Mucosa of descending colon (tissue), 3 donors: Measurements from ENCODE around the gene RPH3AL. TPM values are rescaled to one million over a fixed set of nuclear protein-coding genes. Genes with fewer than 3 reads are reported as not detected.
"Not testable (repeated sequence)": the region's sequence is repeated elsewhere in the genome, so short reads cannot be mapped to it uniquely, and the experiment has no call there.

Experiments
- ATAC-seq: fragments of 200-7000 bp; cut with Tn5 transposase; one replicate; pipeline ENCODE4 v1.9.1; 2020; ENCODE audit warnings: mild to moderate bottlenecking, moderate library complexity
- DNase-seq, 3 donors: peaks; one replicate each; pipeline ENCODE4 v3.0.0-alpha.2; 2020
- H3K36me3 ChIP-seq: fragments of 200-600 bp; one replicate; pipeline ENCODE4 v1.8.0; 2021; ENCODE audit warnings: low read depth, mild to moderate bottlenecking
- H3K4me1 ChIP-seq: fragments of 200-600 bp; one replicate; pipeline ENCODE4 v1.8.0; 2021; ENCODE audit warnings: low read depth, mild to moderate bottlenecking
- H3K4me3 ChIP-seq: fragments of 200-600 bp; one replicate; pipeline ENCODE4 v1.8.0; 2021; ENCODE audit warnings: mild to moderate bottlenecking
- H3K9me3 ChIP-seq: fragments of 200-600 bp; one replicate; pipeline ENCODE4 v1.8.0; 2021; ENCODE audit warnings: mild to moderate bottlenecking
- intact Hi-C, 2 donors: fragments of 100-400 bp; cut with DNase I in 1 of 2; cut with micrococcal nuclease in 1 of 2; formaldehyde crosslinking; loops; one replicate each; pipeline versions ENCODE4 v1.11.0 to v1.11.1; 2022; cut with DNase I, micrococcal nuclease
- total RNA-seq, 3 donors: library from RNA; stranded (reverse); fragmentation: NEBNext Ultra II Directional in 2 of 3; extraction: Animal tissue kit (Norgen Biotek cat#: 25700) in 2 of 3; gene quantifications; one replicate each; pipeline versions ENCODE4 v1.2.1 to v1.2.4, GENCODE V29; 2021 to 2023
- TF ChIP-seq, protein P1 (sequence below): fragments of 200-600 bp; IDR thresholded peaks from one replicate; pipeline ENCODE4 v1.8.0; 2022; ENCODE audit warnings: antibody characterized with exemption, mild to moderate bottlenecking
- donor health status: DM: no; HTN: no; CAD: no; lungs with moderate emphysema.
- donor health status: DM: no; HTN: no; CAD: no.
- donor health status: DM: no; HTN: yes; CAD: no.

The RPH3AL gene
- total RNA-seq, 3 donors from 2014 or later, result 24.0 to 44.1 (median 36.7) TPM

DNA sequence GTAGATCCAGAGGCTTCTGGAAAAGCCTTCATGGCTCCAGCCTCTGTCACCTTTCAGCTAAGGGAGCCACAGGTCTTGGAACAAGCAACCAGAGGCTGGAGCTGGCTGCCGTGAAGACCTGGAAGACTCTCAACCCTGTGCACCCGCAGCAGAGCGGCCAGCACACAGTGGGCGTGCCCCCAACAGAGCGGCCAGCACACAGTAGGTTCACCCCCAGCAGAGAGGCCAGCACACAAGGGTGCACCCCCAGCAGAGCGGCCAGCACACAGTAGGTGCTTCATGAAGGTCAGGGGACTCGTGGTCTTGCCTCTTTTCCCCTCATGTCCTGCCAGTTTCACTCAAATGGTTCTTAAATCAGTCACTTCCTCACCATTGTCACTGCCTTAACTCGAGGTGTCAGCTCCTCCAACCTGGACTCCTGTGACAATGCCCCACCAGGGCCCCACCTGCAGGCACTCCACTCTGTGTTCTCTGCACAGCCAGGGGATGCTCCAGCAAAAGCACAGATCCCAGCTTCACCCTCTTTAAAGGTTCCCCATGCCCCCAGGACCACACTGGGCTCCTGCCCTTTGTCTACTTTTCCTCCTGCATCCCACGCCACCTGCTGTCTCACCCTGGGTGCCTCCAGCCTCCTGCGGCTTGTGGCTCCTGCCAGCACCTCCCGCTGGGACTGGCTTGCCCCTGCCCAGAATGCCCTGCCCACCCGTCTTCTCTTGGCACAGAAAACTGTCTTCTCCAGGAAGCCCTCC is 128.7 kb downstream of the RPH3AL start:
- DNase-seq (peak in 2 of 3 donors; percentile 14 to 43), ATAC-seq (peak; percentile 36)
- TF ChIP-seq, protein P1, sequence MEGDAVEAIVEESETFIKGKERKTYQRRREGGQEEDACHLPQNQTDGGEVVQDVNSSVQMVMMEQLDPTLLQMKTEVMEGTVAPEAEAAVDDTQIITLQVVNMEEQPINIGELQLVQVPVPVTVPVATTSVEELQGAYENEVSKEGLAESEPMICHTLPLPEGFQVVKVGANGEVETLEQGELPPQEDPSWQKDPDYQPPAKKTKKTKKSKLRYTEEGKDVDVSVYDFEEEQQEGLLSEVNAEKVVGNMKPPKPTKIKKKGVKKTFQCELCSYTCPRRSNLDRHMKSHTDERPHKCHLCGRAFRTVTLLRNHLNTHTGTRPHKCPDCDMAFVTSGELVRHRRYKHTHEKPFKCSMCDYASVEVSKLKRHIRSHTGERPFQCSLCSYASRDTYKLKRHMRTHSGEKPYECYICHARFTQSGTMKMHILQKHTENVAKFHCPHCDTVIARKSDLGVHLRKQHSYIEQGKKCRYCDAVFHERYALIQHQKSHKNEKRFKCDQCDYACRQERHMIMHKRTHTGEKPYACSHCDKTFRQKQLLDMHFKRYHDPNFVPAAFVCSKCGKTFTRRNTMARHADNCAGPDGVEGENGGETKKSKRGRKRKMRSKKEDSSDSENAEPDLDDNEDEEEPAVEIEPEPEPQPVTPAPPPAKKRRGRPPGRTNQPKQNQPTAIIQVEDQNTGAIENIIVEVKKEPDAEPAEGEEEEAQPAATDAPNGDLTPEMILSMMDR, result no peak
- intact Hi-C loops, result no loop called here
- Histone ChIP-seq H3K4me1 (no peaks in the 10 kb centered on the region), H3K4me3 (no peak overlapping the region), H3K36me3 (no peaks in the 10 kb centered on the region), H3K9me3 (no peaks in the 10 kb centered on the region)

DNA sequence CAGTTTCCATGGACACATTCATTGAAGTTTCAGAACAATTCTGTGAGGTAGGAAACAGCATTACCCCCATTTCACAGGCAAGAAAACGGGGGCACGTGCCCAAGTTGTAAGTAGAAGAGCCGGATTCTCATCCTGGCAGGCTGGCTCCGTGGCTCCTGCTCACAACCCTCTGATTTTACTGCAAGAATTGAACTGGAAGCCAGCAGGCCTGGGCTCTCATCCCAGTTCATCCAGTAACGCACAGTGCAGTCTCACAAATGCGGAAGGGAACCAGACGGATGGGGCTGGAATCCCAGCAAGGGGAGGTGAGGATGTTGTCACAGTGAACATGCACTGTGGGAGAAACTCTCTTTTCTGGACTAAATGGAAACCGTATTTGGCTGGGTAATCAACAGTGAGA is 130.4 kb downstream of the RPH3AL start:
- TF ChIP-seq, protein P1, result no peak
- no peaks in the 10 kb centered on the region for H3K36me3 ChIP-seq
- H3K4me3 ChIP-seq, result no peak overlapping the region
- H3K4me1 ChIP-seq, result no peaks in the 10 kb centered on the region
- DNase-seq, result peak in 1 of 3 donors; percentile 8
- ATAC-seq, result no peak
- no peaks in the 10 kb centered on the region for H3K9me3 ChIP-seq
- intact Hi-C loops, result no loop called here

DNA sequence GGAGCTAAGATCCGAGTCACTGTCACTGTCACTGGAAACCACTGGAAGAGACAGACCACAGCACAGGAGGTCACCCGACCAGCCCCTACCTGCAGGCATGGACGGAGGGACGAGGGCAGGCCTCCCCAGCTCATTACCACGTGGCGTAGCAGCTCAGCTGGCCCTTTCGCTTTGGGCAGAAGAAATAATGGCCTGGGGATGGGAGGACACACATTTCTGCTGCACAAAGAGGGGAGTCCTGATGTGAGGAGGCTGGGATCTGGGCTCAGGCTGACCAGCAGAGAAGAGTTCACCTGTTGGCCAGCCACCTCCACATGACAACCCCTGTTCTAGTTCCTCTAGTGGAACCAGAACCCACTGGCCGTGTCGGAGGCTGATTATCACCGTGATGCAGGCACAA is 132.9 kb downstream of the RPH3AL start:
- no peak overlapping the region for H3K4me3 ChIP-seq
- DNase-seq, result peak in 1 of 3 donors; percentile 26
- H3K4me1 ChIP-seq, result peaks cover 3% of the 10 kb centered on the region
- TF ChIP-seq, protein P1, result no peak
- no peaks in the 10 kb centered on the region for H3K36me3 ChIP-seq
- intact Hi-C loops, result no loop called here
- no peaks in the 10 kb centered on the region for H3K9me3 ChIP-seq
- no peak for ATAC-seq

DNA sequence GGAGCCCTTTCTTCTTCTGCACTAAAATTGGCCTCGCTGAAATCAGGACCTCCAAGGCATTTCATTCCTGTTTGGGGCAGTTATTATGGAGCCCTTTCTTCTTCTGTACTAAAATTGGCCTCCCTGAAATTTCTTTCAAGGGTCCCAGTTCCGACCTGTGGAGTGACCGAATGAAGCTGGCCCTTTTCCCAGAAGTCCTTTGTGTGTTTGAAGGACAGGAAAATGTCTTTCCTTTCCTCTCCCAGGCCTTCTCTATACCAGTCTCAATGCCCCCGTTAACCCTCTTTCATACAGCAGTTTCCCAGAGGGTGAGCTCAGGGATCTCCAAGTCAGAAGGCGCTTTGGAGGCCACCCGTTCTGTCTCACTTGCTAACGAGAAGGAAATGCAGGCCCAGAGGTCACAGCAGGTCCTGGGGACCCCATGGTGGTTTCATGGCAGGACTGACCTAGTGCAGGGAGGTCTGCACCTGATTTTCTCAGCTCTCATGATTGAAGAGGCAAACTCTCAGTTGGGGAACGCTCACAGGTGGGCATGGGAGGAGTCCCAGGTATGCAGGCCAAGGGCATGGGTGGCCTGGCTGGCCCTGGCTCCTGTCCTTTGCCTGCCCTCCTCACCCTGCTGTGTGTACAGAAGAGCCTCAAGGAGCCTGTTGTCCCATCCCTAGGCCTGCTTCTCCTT is 134.0 kb downstream of the RPH3AL start:
- Histone ChIP-seq H3K9me3 (no peaks in the 10 kb centered on the region), H3K36me3 (no peaks in the 10 kb centered on the region), H3K4me3 (no peak overlapping the region), H3K4me1 (peaks cover 3% of the 10 kb centered on the region)
- TF ChIP-seq, protein P1, result no peak
- intact Hi-C loops, result no loop called here
- ATAC-seq (no peak), DNase-seq (peak in 1 of 3 donors; percentile 27)

DNA sequence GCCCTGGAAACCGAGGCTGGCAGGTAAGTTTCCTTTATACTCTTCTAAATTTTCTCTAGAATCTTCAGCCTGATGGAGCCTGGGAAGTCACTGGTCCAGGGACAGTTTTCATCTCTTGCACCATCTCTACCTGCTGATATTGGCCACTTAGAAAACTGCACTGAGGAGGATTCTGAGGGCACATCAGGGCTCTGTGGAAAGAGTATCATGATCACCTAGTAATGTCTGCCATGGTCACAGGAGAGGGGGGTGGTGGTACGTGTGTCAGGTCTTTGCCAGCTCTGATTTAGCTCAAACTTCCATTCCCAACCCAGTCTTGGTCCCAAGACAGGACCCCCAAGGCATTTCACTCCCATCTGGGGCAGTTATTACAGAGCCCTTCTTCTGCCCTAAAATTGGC is 136.0 kb downstream of the RPH3AL start:
- Histone ChIP-seq H3K9me3 (no peaks in the 10 kb centered on the region), H3K4me3 (no peak overlapping the region), H3K4me1 (peaks cover 3% of the 10 kb centered on the region), H3K36me3 (no peaks in the 10 kb centered on the region)
- DNase-seq, result no peak
- no peak for ATAC-seq
- intact Hi-C loops, result no loop called here
- TF ChIP-seq, protein P1, result no peak

DNA sequence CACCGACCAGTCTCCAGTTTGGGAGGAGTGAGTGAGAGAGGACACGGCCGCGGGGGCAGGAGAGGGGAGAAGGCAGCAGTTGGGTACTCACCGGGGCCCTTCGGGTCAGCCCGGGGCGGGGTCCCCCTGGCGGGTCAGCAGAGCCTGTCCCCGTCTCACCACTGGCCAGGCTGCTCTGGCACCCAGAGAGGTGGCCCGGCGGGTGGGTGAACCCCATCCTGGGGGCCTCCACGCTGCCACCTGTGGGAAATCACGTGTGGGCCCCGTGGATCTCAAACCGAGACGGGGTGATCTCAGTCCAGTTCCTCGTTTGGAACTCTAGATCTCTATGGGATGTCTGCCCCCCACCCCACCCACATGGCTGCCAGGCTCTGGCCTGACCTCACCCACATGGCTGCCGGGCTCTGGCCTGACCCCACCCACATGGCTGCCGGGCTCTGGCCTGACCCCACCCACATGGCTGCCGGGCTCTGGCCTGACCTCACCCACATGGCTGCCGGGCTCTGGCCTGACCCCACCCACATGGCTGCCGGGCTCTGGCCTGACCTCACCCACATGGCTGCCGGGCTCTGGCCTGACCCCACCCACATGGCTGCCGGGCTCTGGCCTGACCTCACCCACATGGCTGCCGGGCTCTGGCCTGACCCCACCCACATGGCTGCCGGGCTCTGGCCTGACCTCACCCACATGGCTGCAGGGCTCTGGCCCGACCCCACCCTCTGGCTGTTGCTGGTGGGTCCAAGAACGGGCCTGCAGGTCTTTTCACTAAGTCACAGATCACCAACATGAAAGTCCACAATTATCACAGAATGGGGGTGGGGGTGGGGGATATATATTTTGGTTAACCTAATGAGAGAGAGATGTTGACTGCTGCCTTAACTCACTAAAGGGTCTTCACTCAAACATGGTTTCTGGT is 136.8 kb downstream of the RPH3AL start:
- ATAC-seq (peak; percentile 75), DNase-seq (peak in 2 of 3 donors; percentile 76 to 83)
- intact Hi-C loops, H3K4me1 ChIP-seq, H3K36me3 ChIP-seq, H3K4me3 ChIP-seq, H3K9me3 ChIP-seq: not testable (repeated sequence)
